KOPT-K1 (cell line): ENCODE results near the gene ATF3.
A peak's percentile ranks its signal among the peaks of the same experiment; 100 is the strongest.
"Not testable (repeated sequence)": the region's sequence is repeated elsewhere in the genome, so short reads cannot be mapped to it uniquely, and the experiment has no call there.

Experiments
- H3K27ac ChIP-seq: fragments of 200-600 bp; sonication (generic); 2 replicates; pipeline ENCODE4 v1.5.1; 2016; ENCODE audit warnings: antibody characterized with exemption, mild to moderate bottlenecking, low read depth, low read length; ENCODE audit not compliant: poor library complexity, severe bottlenecking
- H3K36me3 ChIP-seq: fragments of 200-600 bp; sonication (generic); 2 replicates; pipeline ENCODE4 v1.5.1; 2017; ENCODE audit warnings: antibody characterized with exemption, mild to moderate bottlenecking, low read length, moderate library complexity; ENCODE audit not compliant: insufficient read depth
- H3K9me3 ChIP-seq: fragments of 200-600 bp; sonication (generic); 2 replicates; pipeline ENCODE4 v1.5.1; 2017; ENCODE audit warnings: antibody characterized with exemption, low read length, mild to moderate bottlenecking; ENCODE audit not compliant: insufficient read depth, poor library complexity, severe bottlenecking

Gene ATF3

DNA sequence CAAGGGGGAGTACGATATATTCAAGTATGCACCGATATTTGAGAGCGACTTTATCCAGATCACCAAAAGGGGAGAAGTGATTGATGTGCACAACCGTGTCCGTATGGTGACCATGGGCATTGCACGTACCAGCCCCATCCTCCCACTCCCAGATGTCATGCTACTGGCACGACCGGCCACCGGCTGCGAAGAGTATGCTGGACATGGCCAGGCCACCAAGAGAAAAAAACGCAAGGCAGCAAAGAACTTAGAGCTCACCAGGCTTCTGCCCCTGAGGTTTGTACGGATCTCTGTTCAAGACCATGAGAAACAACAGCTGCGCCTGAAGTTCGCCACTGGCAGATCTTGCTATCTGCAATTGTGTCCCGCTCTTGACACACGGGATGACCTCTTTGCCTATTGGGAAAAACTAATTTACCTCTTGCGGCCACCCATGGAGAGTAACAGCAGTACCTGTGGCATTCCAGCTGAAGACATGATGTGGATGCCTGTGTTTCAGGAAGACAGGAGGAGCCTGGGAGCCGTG is 16.5 kb downstream of the ATF3 start:
- Histone ChIP-seq H3K9me3 (no peaks in the 10 kb centered on the region), H3K36me3 (peaks cover 16% of the 10 kb centered on the region), H3K27ac (no peak overlapping the region)

DNA sequence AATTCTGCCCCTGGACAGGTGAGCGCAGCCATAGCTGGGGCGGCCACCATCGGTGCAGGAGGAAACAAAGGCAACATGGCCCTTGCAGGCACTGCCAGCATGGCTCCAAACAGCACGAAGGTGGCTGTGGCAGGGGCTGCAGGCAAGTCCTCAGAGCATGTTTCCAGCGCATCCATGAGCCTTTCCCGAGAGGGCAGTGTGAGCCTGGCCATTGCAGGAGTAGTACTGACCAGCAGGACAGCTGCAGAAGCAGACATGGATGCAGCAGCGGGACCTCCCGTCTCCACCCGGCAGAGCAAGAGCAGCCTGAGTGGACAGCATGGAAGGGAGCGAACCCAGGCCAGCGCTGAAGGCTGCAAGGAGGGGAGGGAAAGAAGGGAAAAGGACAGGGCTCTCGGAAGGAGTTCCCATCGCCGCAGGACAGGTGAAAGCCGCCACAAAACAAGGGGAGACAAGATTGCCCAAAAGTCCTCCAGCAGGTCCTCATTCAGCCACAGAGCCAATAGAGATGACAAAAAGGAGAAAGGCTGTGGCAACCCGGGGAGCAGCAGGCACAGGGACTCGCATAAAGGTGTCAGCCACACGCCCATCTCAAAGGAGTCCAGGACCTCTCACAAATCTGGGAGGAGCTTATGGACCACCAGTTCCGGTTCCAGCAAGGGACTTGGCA is 17.4 kb downstream of the ATF3 start:
- H3K9me3 ChIP-seq: no peaks in the 10 kb centered on the region
- no peak overlapping the region for H3K27ac ChIP-seq
- H3K36me3 ChIP-seq: peaks cover 7% of the 10 kb centered on the region

- no peak overlapping the region for H3K27ac ChIP-seq
- no peaks in the 10 kb centered on the region for H3K36me3 ChIP-seq
- no peaks in the 10 kb centered on the region for H3K9me3 ChIP-seq
Observed at GRCh38 chr1:212628046-212628445, 19.5 kb downstream of the ATF3 start.

GRCh38 chr1:212628813-212629415 is 20.4 kb downstream of the ATF3 start:
- Histone ChIP-seq H3K9me3 (peaks cover 5% of the 10 kb centered on the region), H3K36me3 (no peaks in the 10 kb centered on the region), H3K27ac (no peak overlapping the region)

DNA sequence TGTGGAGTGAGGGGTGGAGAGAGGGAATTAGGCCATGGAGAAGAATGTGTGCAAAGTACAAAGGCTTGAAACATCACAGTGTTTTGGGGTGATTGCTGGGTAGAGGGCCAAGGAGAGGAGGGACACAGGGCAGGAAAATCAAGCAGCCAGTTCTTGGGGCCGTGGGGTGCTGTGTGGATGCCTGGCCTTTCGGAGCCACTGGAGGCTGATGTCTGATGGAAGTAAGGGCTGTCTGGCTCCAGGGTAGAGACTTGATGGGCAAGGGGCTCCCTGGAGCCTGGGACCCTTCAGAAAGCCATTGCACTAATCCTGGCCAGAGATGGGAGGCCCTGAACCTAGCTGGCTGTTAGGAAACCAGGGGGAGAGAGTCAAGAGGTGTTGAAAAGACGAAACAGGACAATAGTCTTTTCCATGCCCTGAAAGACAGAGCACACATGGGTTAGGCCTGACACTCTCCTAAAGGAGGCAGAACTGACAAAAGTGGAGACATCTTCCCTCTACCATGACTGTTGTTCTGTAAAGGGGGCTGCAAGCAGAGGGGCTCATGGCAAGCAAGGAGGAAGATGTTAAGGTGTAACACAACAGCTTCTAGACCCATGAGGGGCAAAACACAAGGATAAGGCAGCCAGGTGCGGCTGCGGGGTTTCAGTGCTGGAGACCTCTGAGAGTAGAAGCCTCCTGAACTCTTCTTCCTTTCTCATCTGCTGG is 21.0 kb downstream of the ATF3 start:
- Histone ChIP-seq H3K9me3 (peaks cover 5% of the 10 kb centered on the region), H3K27ac (peak overlapping the region; percentile 34), H3K36me3 (no peaks in the 10 kb centered on the region)

GRCh38 chr1:212630158-212630900 is 21.8 kb downstream of the ATF3 start:
- Histone ChIP-seq H3K9me3 (peaks cover 5% of the 10 kb centered on the region), H3K27ac (peak overlapping the region; percentile 34), H3K36me3 (no peaks in the 10 kb centered on the region)

DNA sequence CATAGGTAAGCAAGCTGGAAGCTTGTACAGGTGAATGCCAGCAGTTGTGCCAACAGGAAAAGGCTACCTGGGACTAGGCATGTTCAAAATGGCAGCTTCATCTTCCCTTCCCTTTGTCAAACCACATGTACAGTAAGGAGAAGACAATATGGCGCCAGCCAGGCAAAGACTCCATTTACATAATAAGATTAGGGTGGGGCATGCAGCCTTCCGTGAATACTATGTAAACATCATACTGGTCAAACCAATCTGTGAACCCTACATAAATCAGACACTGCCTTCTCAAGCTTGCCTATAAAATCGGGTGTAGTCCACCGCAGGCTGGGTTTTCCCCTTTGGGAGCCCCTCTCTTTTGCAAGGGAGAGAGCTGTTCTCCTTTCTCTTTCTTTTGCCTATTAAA is 24.6 kb downstream of the ATF3 start:
- Histone ChIP-seq H3K36me3 (no peaks in the 10 kb centered on the region), H3K27ac (no peak overlapping the region)

GRCh38 chr1:212634252-212634651 is 25.7 kb downstream of the ATF3 start:
- Histone ChIP-seq H3K36me3 (no peaks in the 10 kb centered on the region), H3K27ac (peak overlapping the region; percentile 98), H3K9me3 (peaks cover 5% of the 10 kb centered on the region)

More for the DNA sequence above, 24.6 kb downstream of the ATF3 start:
- peaks cover 5% of the 10 kb centered on the region for H3K9me3 ChIP-seq

- H3K36me3 ChIP-seq: no peaks in the 10 kb centered on the region
- peaks cover 5% of the 10 kb centered on the region for H3K9me3 ChIP-seq
- peak overlapping the region; percentile 98 for H3K27ac ChIP-seq
Observed at GRCh38 chr1:212635141-212635631, 26.6 kb downstream of the ATF3 start.

GRCh38 chr1:212637902-212638301 is 29.3 kb downstream of the ATF3 start:
- Histone ChIP-seq H3K36me3 (no peaks in the 10 kb centered on the region), H3K27ac (peak overlapping the region; percentile 98), H3K9me3 (peaks cover 5% of the 10 kb centered on the region)

DNA sequence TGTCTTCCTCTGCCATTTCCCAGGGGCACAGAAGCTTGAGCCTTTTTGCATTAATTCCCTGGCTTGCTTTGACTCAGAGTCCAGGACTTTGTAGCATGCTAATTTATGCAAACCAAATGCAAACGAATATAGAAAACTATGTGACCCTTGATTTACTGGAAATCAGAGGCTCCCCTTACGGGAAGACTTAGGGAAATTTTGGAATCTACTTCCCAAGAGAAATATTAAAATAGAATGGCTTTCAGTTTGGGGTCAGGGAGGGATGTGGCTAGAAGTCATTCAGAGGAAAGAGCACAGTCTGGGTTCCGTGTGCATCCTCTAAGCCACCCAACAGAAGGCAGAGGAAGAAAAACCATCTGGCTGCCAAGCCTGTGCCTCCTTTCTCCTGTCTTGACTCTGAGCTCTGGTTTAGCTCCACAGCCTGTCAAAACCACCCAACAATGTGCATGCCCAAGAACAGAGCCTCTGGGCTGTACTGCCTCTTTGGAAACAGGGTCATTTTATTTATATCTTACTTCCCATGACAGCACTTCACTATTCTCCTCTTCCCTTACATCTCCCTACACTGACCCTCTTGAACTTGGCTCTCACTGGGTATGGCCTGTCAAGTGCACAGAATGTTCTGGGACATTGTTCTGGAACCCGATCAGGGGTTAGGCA is 30.1 kb downstream of the ATF3 start:
- Histone ChIP-seq H3K27ac (peak overlapping the region; percentile 98), H3K36me3 (no peaks in the 10 kb centered on the region), H3K9me3 (peaks cover 1% of the 10 kb centered on the region)

DNA sequence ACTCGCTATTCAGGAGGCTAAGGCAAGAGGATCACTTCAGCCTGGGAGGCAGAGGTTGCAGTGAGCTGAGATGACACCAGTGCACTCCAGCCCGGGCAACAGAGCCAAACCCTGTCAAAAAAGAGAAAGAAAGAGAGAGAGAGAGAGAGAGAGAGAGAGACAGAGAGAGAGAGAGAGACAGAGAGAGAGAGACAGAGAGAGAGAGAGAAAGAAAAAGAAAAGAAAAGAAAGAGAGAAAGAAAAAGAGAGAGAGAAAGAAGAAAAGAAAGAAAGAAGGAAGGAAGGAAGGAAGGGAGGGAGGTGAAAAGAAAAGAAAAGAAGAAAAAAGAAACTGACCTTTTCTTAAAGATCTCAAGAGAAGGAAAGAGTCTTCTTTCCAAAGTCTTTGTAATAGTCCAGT is 31.0 kb downstream of the ATF3 start:
- peak overlapping the region; percentile 98 for H3K27ac ChIP-seq
- H3K36me3 ChIP-seq, H3K9me3 ChIP-seq: not testable (repeated sequence)

GRCh38 chr1:212640223-212640878 is 31.8 kb downstream of the ATF3 start:
- no peaks in the 10 kb centered on the region for H3K36me3 ChIP-seq
- H3K9me3 ChIP-seq: no peaks in the 10 kb centered on the region
- H3K27ac ChIP-seq: peak overlapping the region; percentile 98

- no peaks in the 10 kb centered on the region for H3K9me3 ChIP-seq
Observed at GRCh38 chr1:212641956-212642355, 33.4 kb downstream of the ATF3 start.

More at GRCh38 chr1:212641956-212642355, 33.4 kb downstream of the ATF3 start:
- no peaks in the 10 kb centered on the region for H3K36me3 ChIP-seq
- no peak overlapping the region for H3K27ac ChIP-seq
